K562 (cell line): Measurements from ENCODE around the gene CCDC200. TPM values are rescaled to one million over a fixed set of nuclear protein-coding genes. Genes with fewer than 3 reads are reported as not detected.

Experiments used
- ATAC-seq: fragments of 200-7000 bp; cut with Tn5 transposase; 3 replicates; pipeline ENCODE4 v1.9.1; 2020; ENCODE audit warnings: moderate library complexity
- BruUV-seq: library from RNA; stranded (reverse); fragments of 400-500 nt; replicated peaks from 2 replicates; lab custom pipeline; 2021; lab: Mats Ljungman, UMichigan
- CTCF ChIA-PET: fragments of 300-600 bp; formaldehyde crosslinking; extraction: SDS; loops from one replicate; lab custom pipeline; 2021; ENCODE audit warnings: low intra/inter-chr PET ratio; lab: Yijun Ruan, JAX
- POLR2A ChIA-PET: fragments of 300-600, 350-650 bp; sonication (Branson Sonifier 250); formaldehyde crosslinking; extraction: SDS; loops from one replicate; lab custom pipeline; 2021; ENCODE audit warnings: antibody characterized with exemption, inconsistent platforms; lab: Yijun Ruan, JAX
- DNase-seq, 4 experiments: peaks; one replicate each; pipeline versions ENCODE4 v3.0.0 to v3.0.0-alpha.2; 2011 to 2018; ENCODE audit warnings: low spot score in 3 of 4, mixed read lengths in 3 of 4; ENCODE audit errors: extremely low read depth in 1 of 4
- FAIRE-seq: peaks from 2 replicates; lab custom pipeline; 2011; peaks lifted over from hg19 to GRCh38; lab: Jason Lieb, UNC
- H2AFZ ChIP-seq: 2 replicates; pipeline ENCODE4 v1.6.0; 2011; ENCODE audit warnings: low read depth, low read length, control low read depth, inconsistent platforms
- H3K27ac ChIP-seq: fragments of 200-600 bp; 3 replicates; pipeline ENCODE4 v1.8.0; 2011; ENCODE audit warnings: low read depth, mild to moderate bottlenecking, control low read depth, inconsistent platforms, low read length, moderate library complexity, mixed read lengths; ENCODE audit errors: extremely low read depth
- H3K27me3 ChIP-seq, 2 experiments: fragments of 300-600 bp in 1 of 2; 2 replicates in 1 of 2; 3 replicates in 1 of 2; pipeline versions ENCODE4 v1.6.0 to v1.8.0; 2011; ENCODE audit warnings: inconsistent platforms in 2 of 2, low read length in 2 of 2, mild to moderate bottlenecking in 1 of 2, mixed read lengths in 1 of 2, moderate library complexity in 1 of 2; ENCODE audit not compliant: control insufficient read depth in 2 of 2, insufficient read depth in 2 of 2
- H3K36me3 ChIP-seq: fragments of 300-600 bp; 3 replicates; pipeline ENCODE4 v1.8.0; 2011; ENCODE audit warnings: mild to moderate bottlenecking, low read length, inconsistent platforms; ENCODE audit not compliant: control insufficient read depth, insufficient read depth
- H3K4me1 ChIP-seq, 2 experiments: fragments of 200-600 bp in 1 of 2; replicated peaks in 1 of 2; 2 replicates in 1 of 2; 3 replicates in 1 of 2; pipeline versions ENCODE4 v1.5.1 to v1.8.0; 2011; ENCODE audit warnings: inconsistent platforms in 2 of 2, low read length in 2 of 2, mild to moderate bottlenecking in 1 of 2, mixed read lengths in 1 of 2, moderate library complexity in 1 of 2; ENCODE audit not compliant: control insufficient read depth in 2 of 2, insufficient read depth in 2 of 2
- H3K4me2 ChIP-seq: 2 replicates; pipeline ENCODE4 v1.6.1; 2011; ENCODE audit warnings: low read length, control low read depth, inconsistent platforms, mixed read lengths; ENCODE audit not compliant: insufficient read depth
- H3K4me3 ChIP-seq: fragments of 200-600 bp; sonication (generic), shearing (Covaris generic); 2 replicates; pipeline ENCODE4 v1.5.1; 2016; ENCODE audit warnings: control low read depth, inconsistent platforms
- H3K79me2 ChIP-seq: fragments of 200-600 bp; 3 replicates; pipeline ENCODE4 v1.8.0; 2011; ENCODE audit warnings: low read length, inconsistent platforms; ENCODE audit not compliant: control insufficient read depth, insufficient read depth
- H3K9ac ChIP-seq, 2 experiments: 2 replicates each; pipeline versions ENCODE4 v1.6.0 to v1.6.1; 2011; ENCODE audit warnings: low read depth in 2 of 2, low read length in 2 of 2, control low read depth in 1 of 2, inconsistent platforms in 1 of 2, mild to moderate bottlenecking in 1 of 2, mixed read lengths in 1 of 2; ENCODE audit not compliant: insufficient read depth in 1 of 2
- H3K9me1 ChIP-seq: one replicate; pipeline ENCODE4 v1.6.0; 2011; ENCODE audit warnings: inconsistent platforms, mild to moderate bottlenecking, low read length, moderate library complexity; ENCODE audit not compliant: control insufficient read depth, insufficient read depth
- H3K9me3 ChIP-seq: replicated peaks from 2 replicates; pipeline ENCODE4 v1.5.1; 2011; ENCODE audit warnings: low read depth, low read length, inconsistent platforms; ENCODE audit not compliant: control insufficient read depth, insufficient read depth
- H4K20me1 ChIP-seq: replicated peaks from 2 replicates; pipeline ENCODE4 v1.6.1; 2011; ENCODE audit warnings: low read length, inconsistent platforms, mixed read lengths; ENCODE audit not compliant: control insufficient read depth, insufficient read depth
- CHAMP1 ChIP-seq: fragments of 450-650 bp; IDR thresholded peaks from 2 replicates; pipeline ENCODE4 v1.6.1; 2016; ENCODE audit warnings: mild to moderate bottlenecking
- CHD7 ChIP-seq: fragments of 200-600 bp; sonication (generic); IDR thresholded peaks from one replicate; pipeline ENCODE4 v1.6.1; 2012; ENCODE audit warnings: mild to moderate bottlenecking, low read depth, low read length, inconsistent platforms
- DPF2 ChIP-seq: fragments of 450-650 bp; IDR thresholded peaks from 2 replicates; pipeline ENCODE4 v1.6.1; 2016
- GATAD2A ChIP-seq: fragments of 450-650 bp; IDR thresholded peaks from 2 replicates; pipeline ENCODE4 v1.6.1; 2017
- U2AF1 ChIP-seq: fragments of 200-400 bp; formaldehyde crosslinking; optimal IDR thresholded peaks from 2 replicates; pipeline ENCODE3; 2017; ENCODE audit warnings: mild to moderate bottlenecking, low read depth, low read length, moderate library complexity
- ZBTB7A ChIP-seq: IDR thresholded peaks from 2 replicates; pipeline ENCODE4 v1.6.1; 2011; ENCODE audit warnings: low read depth, mild to moderate bottlenecking, low read length, moderate library complexity, borderline replicate concordance; ENCODE audit not compliant: control insufficient read depth
- ZNF140 ChIP-seq: fragments of 250-450 bp; sonication (Bioruptor Pico); IDR thresholded peaks from 2 replicates; pipeline ENCODE4 v1.8.0; 2021; ENCODE audit warnings: moderate library complexity, mild to moderate bottlenecking, inconsistent platforms
- WGBS: fragments of 100-300 bp; shearing (Covaris generic); methylation state at CpG from one replicate; pipeline ENCODE4 v1.1.6; 2016; ENCODE audit warnings: low coverage, mixed read lengths; ENCODE audit not compliant: insufficient coverage; ENCODE audit errors: missing lambda C conversion rate; 5-methylcytosine and 5-hydroxymethylcytosine counted together
- in situ Hi-C: fragments of 300-500 bp; cut with MboI; formaldehyde crosslinking; loops from 4 replicates; pipeline ENCODE4 v1.15.0; 2018; ENCODE audit warnings: inconsistent platforms, mixed read lengths
- intact Hi-C: fragments of 100-400 bp; cut with micrococcal nuclease; formaldehyde crosslinking; loops from 2 replicates; pipeline ENCODE4 v1.14.2; 2022
- polyA plus RNA-seq, 8 experiments: library from polyadenylated mRNA; depleted of rRNA in 4 of 8; stranded (reverse) in 5 of 8; unstranded in 3 of 8; fragments of >200 nt; fragmentation: Nextera tagmentation in 2 of 8; fragmentation: Illumina TruSeq in 1 of 8; extraction: Ambion mirVana in 2 of 8; extraction: Trizol in 1 of 8; gene quantifications; 2 replicates each; pipeline versions ENCODE4 v1.2.1 to v1.2.3, GENCODE V29; 2011 to 2014; ENCODE audit warnings: inconsistent platforms in 1 of 8, missing spikeins in 1 of 8
- total RNA-seq, 7 experiments: library from RNA; depleted of rRNA in 6 of 7; stranded (reverse); fragments of >200 nt in 6 of 7; fragmentation: Illumina TruSeq in 2 of 7; extraction: Trizol in 2 of 7; gene quantifications; 2 replicates each; pipeline versions ENCODE4 v1.2.1 to v1.2.3, GENCODE V29; 2011 to 2021; ENCODE audit warnings: low replicate concordance in 1 of 7

Gene CCDC200
- total and polyA plus RNA-seq, 9 of the 15 experiments (the other 6 are each of a cell fraction or from before 2014, with no cell fraction given), result 0.14 TPM; not detected in 8

GRCh38 chr17:43216762-43217613 lies 11.4 kb downstream of the CCDC200 start:
- intact Hi-C loops, result no loop called here
- in situ Hi-C loops, result no loop called here
- TF ChIP-seq ZNF140 (CRISPR knock-in tag) (no peak), CHAMP1 (no peak), U2AF1 (no peak), ZBTB7A (no peak), GATAD2A (no peak), DPF2 (no peak), CHD7 (no peak)

More at GRCh38 chr17:43216762-43217613, 11.4 kb downstream of the CCDC200 start:
- no peaks in the 10 kb centered on the region for H3K27me3 ChIP-seq
- no peak overlapping the region for H3K4me3 ChIP-seq
- ATAC-seq (no peak), DNase-seq (no peak), FAIRE-seq (no peak)
- H3K9ac ChIP-seq, result no peak overlapping the region
- H2AFZ ChIP-seq, result no peak overlapping the region
- ChIA-PET CTCF (no interaction called here), POLR2A (interaction anchor here (0.5 to 7.6 kb wide), 6 partner anchors 10 to 352 kb away, joined by 3 to 89 read pairs (median 4); partner anchors contain the start of gene BRCA1)
- no peaks in the 10 kb centered on the region for H3K9me3 ChIP-seq
- H3K79me2 ChIP-seq, result no peaks in the 10 kb centered on the region
- H3K36me3 ChIP-seq, result no peaks in the 10 kb centered on the region; the same call in 2 of the 3 replicates
- H4K20me1 ChIP-seq, result no peaks in the 10 kb centered on the region
- H3K4me2 ChIP-seq, result no peak overlapping the region
- H3K4me1 ChIP-seq, result peaks cover 3 to 7% of the 10 kb centered on the region in 2 experiments; a peak in 2 of 5 replicates
- no TSS peak for BruUV-seq
- H3K27ac ChIP-seq, result no peak overlapping the region
- H3K9me1 ChIP-seq, result no peaks in the 10 kb centered on the region
- WGBS, result 53% methylated on average over 3 of the region's 4 CpGs
